ENCODE measurements around the gene IQGAP3.

- no peak for TF ChIP-seq CTCF (IDR thresholded peaks at IDR 0.05)
- no peak for TF ChIP-seq POLR2A (IDR thresholded peaks at IDR 0.05; ENCODE audit: low read depth)
- TF ChIP-seq POLR2AphosphoS5 (IDR thresholded peaks at IDR 0.05) = no peak
Measured at GRCh38 chr1:156491151-156491949, 81.0 kb downstream of the IQGAP3 start.

Data from esophagus muscularis mucosa (tissue), 3 donors.